Caki2 (cell line): ENCODE results near the gene OR51V1. TPM values are rescaled to one million over a fixed set of nuclear protein-coding genes. Genes with fewer than 3 reads are reported as not detected.
"Not testable (repeated sequence)": the region's sequence is repeated elsewhere in the genome, so short reads cannot be mapped to it uniquely, and the experiment has no call there.

Experiments used
- DNase-seq: peaks from one replicate; pipeline ENCODE4 v3.0.0-alpha.2; 2015; ENCODE audit warnings: low read depth
- in situ Hi-C: cut with HindIII; loops from 2 replicates; pipeline ENCODE4 v1.10.0; 2016; ENCODE audit warnings: low sequenced_read_pairs, low pct_unique_long_range_greater_than_20kb, mixed read lengths
- total RNA-seq: library from RNA; depleted of rRNA; stranded (reverse); fragments of >200 nt; shearing (Covaris generic); gene quantifications from 2 replicates; pipeline ENCODE4 v1.2.3, GENCODE V29; 2014; ENCODE audit warnings: low replicate concordance; rRNA removed

Gene OR51V1
- total RNA-seq: not detected in 2 replicates

- no peak for DNase-seq
- in situ Hi-C loops: no loop called here
These were observed at the start of gene OR51V1 for GRCh38 chr11:5200582-5200981. TSS of gene OR51V1 (minus strand) at chr11:5200682. CDS start at chr11:5200682, 0 bp downstream.

GRCh38 chr11:5249807-5250396 lies 49.4 kb upstream of the OR51V1 start, which contains the start of gene HBG1:
TSS of gene HBG1 (minus strand) at chr11:5249857. CDS start at chr11:5249804, 53 bp downstream.
- DNase-seq, in situ Hi-C loops: not testable (repeated sequence)

GRCh38 chr11:5248498-5248897 lies 48.0 kb upstream of the OR51V1 start:
- DNase-seq, in situ Hi-C loops: not testable (repeated sequence)

DNA sequence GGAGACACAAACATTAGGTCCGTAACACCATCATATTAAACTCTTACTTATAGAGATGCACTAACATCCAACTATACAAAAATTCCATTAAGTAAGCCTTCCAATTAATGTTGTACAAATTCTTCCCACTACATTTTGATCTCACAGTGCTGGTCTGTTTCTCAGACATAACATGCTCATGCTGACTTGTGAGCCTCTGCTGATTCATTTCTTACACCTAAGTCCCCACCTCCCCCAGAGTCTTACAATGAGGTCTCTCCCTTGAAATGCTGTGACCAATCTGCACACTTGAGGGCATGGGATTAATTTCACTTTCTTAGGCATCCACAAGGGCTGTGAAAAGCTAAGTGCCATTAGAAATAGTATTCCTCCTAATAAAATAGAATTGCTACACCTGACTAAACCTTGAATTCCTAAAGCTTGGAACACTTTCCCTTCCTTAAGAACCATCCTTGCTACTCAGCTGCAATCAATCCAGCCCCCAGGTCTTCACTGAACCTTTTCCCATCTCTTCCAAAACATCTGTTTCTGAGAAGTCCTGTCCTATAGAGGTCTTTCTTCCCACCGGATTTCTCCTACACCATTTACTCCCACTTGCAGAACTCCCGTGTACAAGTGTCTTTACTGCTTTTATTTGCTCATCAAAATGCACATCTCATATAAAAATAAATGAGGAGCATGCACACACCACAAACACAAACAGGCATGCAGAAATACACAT lies 47.1 kb upstream of the OR51V1 start:
- in situ Hi-C loops: no loop called here
- DNase-seq: no peak

- in situ Hi-C loops: no loop called here
- DNase-seq: no peak
These were observed 46.4 kb upstream of the OR51V1 start for GRCh38 chr11:5246772-5247471.

- in situ Hi-C loops: no loop called here
- no peak for DNase-seq
These were observed 44.7 kb upstream of the OR51V1 start for GRCh38 chr11:5245155-5245554.

- no peak for DNase-seq
These were observed 43.3 kb upstream of the OR51V1 start for GRCh38 chr11:5243816-5244180.

DNA sequence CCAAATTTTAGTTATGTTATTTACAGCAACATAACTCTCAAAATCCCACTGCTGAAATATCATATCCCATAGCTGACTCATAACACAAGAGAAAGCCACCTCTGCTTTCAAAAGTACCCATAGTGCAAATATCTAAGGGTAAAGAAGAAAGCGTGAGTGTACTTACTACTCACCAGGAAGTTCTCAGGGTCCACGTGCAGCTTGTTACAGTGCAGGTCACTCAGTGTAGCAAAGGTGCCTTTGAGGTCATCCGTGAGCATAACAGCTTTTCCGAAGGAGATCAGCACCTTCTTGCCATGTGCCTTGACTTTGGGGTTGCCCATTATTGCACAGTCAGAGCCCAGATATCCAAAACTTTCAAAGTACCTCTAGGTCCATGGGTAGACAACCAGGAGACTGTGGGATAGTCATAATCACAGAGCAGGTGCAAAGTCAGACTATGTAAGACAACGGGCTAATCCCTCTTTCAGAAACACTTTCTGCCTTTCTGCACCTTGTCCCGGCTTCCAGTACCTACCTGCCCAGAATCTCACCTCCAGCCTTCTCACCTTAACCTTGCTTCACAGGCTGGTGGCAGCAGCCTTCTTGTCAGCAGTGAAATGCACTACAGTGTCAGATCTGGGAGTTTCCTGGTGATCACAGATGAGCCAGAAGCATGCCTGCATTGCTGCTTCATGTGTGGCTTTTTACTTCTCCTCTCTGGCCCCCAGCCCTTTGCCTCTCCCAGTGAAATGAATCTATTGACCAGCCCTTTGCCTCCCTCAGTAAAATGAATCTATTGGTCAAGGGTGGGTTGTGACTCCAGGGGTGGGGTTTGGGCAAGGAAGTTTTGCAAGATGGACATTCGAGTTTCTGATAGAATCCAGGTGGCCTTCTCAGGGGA lies 42.7 kb upstream of the OR51V1 start:
- no peak for DNase-seq
- in situ Hi-C loops: no loop called here

More at GRCh38 chr11:5243816-5244180, 43.3 kb upstream of the OR51V1 start:
- in situ Hi-C loops: no loop called here

DNA sequence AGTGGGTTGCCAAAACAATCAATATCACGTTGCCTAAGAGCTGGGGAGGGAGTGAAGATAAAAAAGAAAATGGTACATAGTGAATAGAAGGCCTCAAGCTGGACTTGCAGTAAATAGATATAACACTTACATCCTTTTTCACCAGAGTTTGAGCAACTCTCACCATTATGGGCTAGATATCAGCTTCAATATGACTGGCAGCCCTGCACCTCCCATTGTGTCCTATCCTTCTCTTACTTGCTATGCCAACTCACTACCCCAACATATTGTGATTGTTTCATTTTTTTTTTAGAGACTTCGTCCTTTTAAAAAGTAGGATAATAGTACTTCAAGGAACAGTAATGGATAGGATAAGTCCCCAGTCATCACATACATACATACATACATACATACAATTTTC lies 41.7 kb upstream of the OR51V1 start:
- no peak for DNase-seq
- in situ Hi-C loops: no loop called here

DNA sequence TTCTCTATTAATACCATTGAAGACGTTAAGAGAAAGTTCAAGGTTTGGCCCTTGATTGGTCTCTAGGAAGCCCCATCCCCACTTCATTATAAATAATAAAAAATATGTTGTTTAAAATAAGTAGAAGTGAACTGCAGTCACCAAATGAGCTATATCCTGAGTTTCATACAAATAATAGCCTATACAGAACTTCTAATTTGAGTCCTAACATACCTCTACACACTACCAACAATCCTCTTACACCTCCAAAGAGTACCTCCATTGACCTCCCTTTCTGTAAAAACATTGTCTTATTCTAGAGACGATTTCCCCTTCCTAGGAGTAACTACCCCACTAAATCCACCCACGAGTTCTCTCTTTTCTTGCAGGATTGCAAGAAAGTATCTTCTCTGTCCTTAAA lies 41.0 kb upstream of the OR51V1 start:
- in situ Hi-C loops: no loop called here
- DNase-seq: no peak

DNA sequence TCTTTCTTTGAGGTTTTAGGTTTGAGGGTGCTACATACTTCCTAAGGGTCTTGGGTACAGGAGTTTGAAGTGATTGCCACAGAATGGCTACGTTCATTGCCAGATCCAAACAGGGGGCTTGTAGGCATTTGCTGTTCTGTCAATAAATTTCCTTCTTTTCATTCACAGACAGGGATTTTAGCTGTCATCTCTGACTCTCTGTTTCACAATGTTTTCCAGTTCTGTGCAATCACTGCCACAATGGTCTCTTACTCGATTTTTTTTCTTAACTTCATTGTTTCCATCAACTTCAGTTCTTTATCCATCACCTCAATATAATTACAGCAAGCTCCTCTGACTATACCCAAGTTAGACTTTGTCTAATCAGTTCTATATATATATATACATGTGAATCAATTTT lies 40.0 kb upstream of the OR51V1 start:
- in situ Hi-C loops: no loop called here

GRCh38 chr11:5240056-5240455 lies 39.6 kb upstream of the OR51V1 start:
- DNase-seq: no peak
- in situ Hi-C loops: no loop called here

More for the DNA sequence above, 40.0 kb upstream of the OR51V1 start:
- no peak for DNase-seq

- no peak for DNase-seq
- in situ Hi-C loops: no loop called here
These were observed 38.6 kb upstream of the OR51V1 start for GRCh38 chr11:5239046-5239445.

DNA sequence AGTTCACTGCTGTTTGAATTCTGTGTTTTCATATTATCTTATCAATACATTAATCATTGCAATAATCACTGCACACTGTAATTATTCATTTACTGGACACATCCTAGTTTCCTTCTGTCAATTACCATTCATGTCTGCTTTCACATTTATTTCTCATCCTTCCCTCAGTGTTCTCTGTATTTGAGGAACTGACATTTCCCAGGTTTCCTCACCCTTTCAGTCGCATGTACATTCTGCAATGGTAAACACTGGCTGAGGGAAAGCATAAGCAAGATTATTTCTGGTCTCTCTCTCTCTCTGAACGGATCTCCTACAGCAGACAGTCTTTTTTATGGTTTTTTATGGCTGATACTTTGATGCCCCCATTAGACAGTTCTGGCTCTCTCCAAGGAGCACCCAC lies 38.0 kb upstream of the OR51V1 start:
- in situ Hi-C loops: no loop called here
- DNase-seq: no peak

- in situ Hi-C loops: no loop called here
- no peak for DNase-seq
These were observed 36.9 kb upstream of the OR51V1 start for GRCh38 chr11:5237420-5237819.

DNA sequence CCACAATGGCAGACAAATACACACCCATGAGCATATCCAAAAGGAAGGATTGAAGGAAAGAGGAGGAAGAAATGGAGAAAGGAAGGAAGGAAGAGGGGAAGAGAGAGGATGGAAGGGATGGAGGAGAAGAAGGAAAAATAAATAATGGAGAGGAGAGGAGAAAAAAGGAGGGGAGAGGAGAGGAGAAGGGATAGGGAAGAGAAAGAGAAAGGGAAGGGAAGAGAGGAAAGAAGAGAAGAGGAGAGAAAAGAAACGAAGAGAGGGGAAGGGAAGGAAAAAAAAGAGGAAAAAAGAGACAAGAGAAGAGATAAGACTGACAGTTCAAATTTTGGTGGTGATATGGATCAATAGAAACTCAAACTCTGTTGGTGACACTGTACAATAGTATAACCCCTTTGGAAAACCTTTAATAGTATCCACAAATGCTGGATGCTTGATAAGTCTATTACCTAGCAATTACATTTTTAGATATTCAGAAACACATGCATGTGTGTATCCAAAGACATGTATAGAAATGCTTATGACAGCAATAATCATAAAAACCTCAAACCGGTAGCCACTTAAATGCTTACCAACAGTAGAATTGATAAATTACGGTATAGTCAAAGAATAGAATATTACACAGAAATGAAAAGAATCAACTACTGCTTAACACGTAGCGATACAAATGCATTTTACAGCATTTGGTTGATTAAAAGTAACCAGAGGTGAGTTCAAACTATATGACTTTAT lies 35.0 kb upstream of the OR51V1 start:
- in situ Hi-C loops: no loop called here
- no peak for DNase-seq

DNA sequence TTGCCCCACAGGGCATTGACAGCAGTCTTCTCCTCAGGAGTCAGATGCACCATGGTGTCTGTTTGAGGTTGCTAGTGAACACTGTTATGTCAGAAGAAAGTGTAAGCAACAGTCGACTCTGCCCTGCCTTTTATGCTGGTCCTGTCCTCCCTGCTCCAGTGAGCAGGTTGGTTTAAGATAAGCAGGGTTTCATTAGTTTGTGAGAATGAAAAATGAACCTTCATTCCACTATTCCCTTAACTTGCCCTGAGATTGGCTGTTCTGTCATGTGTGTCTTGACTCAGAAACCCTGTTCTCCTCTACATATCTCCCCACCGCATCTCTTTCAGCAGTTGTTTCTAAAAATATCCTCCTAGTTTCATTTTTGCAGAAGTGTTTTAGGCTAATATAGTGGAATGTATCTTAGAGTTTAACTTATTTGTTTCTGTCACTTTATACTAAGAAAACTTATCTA lies 33.9 kb upstream of the OR51V1 start, which contains the start of gene HBD:
HBD (minus strand) TSS at position 103 of the 454 bp plus-strand sequence; CDS start at position 53, 50 bp downstream.
- in situ Hi-C loops: no loop called here
- no peak for DNase-seq

DNA sequence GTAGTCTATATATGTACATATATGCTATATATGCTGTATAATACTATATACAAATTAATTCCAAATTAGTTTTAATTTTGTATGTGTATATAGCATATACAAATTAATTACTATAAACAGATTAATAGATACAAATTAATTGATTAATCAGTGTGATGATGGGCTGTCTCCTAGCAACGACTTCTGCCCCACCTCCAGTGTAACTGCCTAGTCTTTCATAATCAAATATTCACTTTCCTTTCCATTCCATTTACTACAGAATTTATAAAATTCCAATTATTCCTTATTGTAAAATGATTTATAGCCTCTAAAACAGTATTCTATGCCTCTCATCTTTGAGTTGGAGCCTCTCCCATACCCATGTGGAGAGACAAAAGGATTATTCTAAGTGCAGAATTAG lies 32.8 kb upstream of the OR51V1 start:
- in situ Hi-C loops: no loop called here
- no peak for DNase-seq
